ENCODE results near the gene CACNA1G. TPM values are rescaled to one million over a fixed set of nuclear protein-coding genes. Genes with fewer than 3 reads are reported as not detected.

The CACNA1G gene
- total and polyA plus RNA-seq, 10 donors: 0.02 to 1.3 (median 0.09) TPM; not detected in 1

DNA sequence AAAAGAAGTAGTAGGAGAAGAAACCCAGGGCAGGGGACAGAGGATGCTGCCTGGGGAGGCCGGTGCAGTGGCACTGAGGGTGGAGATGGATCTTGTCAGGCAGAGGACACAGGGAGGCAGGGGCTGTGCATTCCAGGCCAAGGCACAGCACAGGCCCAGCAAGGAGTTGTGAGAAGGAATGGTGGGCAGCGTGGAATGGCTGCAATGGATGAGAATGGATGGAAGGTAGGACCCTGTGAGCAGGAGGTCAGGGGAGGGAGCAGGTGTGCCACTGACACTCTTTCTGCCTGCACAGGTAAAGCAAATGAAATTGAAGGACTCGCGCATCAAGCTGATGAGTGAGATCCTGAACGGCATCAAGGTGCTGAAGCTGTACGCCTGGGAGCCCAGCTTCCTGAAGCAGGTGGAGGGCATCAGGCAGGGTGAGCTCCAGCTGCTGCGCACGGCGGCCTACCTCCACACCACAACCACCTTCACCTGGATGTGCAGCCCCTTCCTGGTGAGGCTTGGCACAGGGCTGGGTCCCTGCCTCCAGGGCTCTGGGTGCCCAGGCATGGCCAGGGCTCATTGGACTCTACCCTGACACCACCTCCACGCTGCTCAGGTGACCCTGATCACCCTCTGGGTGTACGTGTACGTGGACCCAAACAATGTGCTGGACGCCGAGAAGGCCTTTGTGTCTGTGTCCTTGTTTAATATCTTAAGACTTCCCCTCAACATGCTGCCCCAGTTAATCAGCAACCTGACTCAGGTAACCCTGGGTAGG lies 106.9 kb downstream of the CACNA1G start:
- Histone ChIP-seq H3K27ac (no peak overlapping the region), H3K9me3 (no peaks in the 10 kb centered on the region), H3K4me1 (peaks cover 0 to 29% (median 10%) of the 10 kb centered on the region in 6 donors), H3K4me3 (no peak overlapping the region), H3K36me3 (no peaks in the 10 kb centered on the region), H3K27me3 (replicated peaks in 1 of 7) (no peaks in the 10 kb centered on the region)
- intact Hi-C loops (cut with DNase I; ENCODE audit: low total_unique reads): no loop called here
- no peak for DNase-seq
- TF ChIP-seq POLR2A (IDR thresholded peaks at IDR 0.05) (no peak), POLR2AphosphoS5 (IDR thresholded peaks at IDR 0.05) (no peak)
- TF ChIP-seq, protein P1, sequence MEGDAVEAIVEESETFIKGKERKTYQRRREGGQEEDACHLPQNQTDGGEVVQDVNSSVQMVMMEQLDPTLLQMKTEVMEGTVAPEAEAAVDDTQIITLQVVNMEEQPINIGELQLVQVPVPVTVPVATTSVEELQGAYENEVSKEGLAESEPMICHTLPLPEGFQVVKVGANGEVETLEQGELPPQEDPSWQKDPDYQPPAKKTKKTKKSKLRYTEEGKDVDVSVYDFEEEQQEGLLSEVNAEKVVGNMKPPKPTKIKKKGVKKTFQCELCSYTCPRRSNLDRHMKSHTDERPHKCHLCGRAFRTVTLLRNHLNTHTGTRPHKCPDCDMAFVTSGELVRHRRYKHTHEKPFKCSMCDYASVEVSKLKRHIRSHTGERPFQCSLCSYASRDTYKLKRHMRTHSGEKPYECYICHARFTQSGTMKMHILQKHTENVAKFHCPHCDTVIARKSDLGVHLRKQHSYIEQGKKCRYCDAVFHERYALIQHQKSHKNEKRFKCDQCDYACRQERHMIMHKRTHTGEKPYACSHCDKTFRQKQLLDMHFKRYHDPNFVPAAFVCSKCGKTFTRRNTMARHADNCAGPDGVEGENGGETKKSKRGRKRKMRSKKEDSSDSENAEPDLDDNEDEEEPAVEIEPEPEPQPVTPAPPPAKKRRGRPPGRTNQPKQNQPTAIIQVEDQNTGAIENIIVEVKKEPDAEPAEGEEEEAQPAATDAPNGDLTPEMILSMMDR (IDR thresholded peaks at IDR 0.05 in 8 of 11, conservative IDR thresholded peaks at IDR 0.05 in 3 of 11): no peak
- 92 to 96% (median 94%) methylated on average over 14 of the region's 14 CpGs for WGBS, 5 donors

DNA sequence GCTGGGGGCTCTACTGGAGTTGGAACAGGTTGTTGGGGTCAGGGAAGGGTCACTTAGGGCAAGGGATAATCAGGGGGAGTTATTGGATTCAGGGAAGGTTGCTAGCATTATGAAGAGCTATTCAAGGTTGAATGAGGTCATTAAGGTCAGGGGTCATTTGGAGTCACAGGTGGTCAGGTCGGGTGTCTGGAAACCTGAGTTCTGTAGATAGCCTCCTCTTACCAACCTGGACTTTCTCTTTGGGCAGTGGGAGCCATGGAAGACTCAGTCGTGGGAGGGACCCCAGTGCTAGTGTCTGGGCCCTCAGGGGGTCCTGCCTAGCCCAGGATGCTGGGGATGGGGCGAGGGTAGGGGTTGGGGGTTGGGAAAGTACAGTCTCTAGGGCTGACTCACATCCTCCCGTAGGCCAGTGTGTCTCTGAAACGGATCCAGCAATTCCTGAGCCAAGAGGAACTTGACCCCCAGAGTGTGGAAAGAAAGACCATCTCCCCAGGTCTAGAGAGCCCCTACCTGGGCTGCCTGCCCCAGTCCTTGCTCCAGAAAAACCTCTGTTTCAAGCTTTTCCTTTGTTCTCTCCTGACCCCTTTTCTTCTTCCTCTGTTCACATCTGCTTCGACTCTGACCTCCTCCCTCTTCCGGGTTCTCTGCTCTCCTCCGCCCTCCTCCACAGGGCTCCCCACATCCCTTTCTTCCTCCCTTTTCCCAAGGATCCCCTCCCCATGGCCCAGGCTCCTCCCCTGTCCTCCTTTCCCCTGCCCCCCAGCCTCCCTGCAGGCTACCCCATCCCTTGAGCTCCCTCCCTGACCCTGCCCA lies 107.7 kb downstream of the CACNA1G start:
- no peak for TF ChIP-seq POLR2A (IDR thresholded peaks at IDR 0.05)
- WGBS, 5 donors: 32 to 53% (median 45%) methylated on average over 8 of the region's 8 CpGs
- H3K4me3 ChIP-seq: no peak overlapping the region
- peak overlapping the region in 1 of 8 donors; percentile 38 for H3K27ac ChIP-seq
- no peaks in the 10 kb centered on the region for H3K9me3 ChIP-seq
- no peaks in the 10 kb centered on the region for H3K36me3 ChIP-seq
- DNase-seq: no peak
- intact Hi-C loops (cut with DNase I; ENCODE audit: low total_unique reads): no loop called here
- H3K27me3 ChIP-seq (replicated peaks in 1 of 7): no peaks in the 10 kb centered on the region
- H3K4me1 ChIP-seq: peaks cover 0 to 25% (median 8%) of the 10 kb centered on the region in 6 donors

DNA sequence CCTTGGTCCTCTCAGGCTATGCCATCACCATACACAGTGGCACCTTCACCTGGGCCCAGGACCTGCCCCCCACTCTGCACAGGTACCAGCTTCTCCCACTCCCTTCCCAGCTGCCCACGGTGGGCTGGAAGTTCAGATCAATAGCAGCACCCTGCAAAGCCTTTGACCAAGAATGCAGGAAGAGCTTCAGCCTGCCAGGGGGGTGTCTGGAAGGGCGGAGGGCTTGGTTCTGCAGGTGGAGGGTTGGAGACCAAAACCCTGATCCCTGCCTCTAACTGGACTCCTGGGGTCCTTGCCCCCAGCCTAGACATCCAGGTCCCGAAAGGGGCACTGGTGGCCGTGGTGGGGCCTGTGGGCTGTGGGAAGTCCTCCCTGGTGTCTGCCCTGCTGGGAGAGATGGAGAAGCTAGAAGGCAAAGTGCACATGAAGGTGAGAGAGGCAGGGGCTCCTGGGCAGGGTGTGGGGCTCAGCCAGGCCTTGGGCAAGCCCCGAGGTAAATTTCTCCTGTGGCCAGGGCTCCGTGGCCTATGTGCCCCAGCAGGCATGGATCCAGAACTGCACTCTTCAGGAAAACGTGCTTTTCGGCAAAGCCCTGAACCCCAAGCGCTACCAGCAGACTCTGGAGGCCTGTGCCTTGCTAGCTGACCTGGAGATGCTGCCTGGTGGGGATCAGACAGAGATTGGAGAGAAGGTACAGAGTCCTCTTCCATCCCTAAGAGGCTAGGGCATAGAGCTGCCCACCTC lies 108.5 kb downstream of the CACNA1G start:
- TF ChIP-seq, protein P1 (IDR thresholded peaks at IDR 0.05 in 8 of 11, conservative IDR thresholded peaks at IDR 0.05 in 3 of 11): no peak
- TF ChIP-seq POLR2AphosphoS5 (IDR thresholded peaks at IDR 0.05) (no peak), POLR2A (IDR thresholded peaks at IDR 0.05) (no peak)
- Histone ChIP-seq H3K4me1 (peaks cover 0 to 17% (median 5%) of the 10 kb centered on the region in 6 donors), H3K27me3 (replicated peaks in 1 of 7) (no peaks in the 10 kb centered on the region), H3K9me3 (no peaks in the 10 kb centered on the region), H3K27ac (no peak overlapping the region), H3K36me3 (no peaks in the 10 kb centered on the region), H3K4me3 (no peak overlapping the region)
- no peak for DNase-seq
- WGBS, 5 donors: 70 to 90% (median 85%) methylated on average over 7 to 9 of the region's 9 CpGs
- intact Hi-C loops (cut with DNase I; ENCODE audit: low total_unique reads): no loop called here

DNA sequence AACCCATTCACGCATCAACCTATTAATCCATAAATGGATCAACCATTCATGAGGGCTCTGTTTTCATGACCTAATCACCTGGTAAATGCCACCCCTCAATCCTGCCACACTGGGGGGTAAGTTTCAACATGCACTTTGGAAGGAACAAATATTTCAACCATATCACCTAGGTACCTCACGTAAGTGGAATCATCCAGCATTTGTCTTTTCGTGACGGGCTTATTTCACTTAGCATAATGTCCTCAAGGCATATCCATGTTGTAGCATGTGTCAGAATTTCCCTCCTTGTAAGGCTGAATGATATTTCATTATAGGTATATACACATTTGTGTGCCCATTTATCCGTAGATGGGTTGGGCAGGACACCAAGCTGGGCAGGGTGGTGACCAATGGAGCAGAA lies 111.6 kb downstream of the CACNA1G start:
- DNase-seq: no peak
- 91 to 99% (median 94%) methylated on average over 5 of the region's 5 CpGs for WGBS, 5 donors
- Histone ChIP-seq H3K27ac (no peak overlapping the region), H3K4me3 (no peak overlapping the region), H3K4me1 (peaks cover 0 to 14% (median 4%) of the 10 kb centered on the region in 6 donors), H3K36me3 (no peaks in the 10 kb centered on the region), H3K9me3 (no peaks in the 10 kb centered on the region), H3K27me3 (replicated peaks in 1 of 7) (no peaks in the 10 kb centered on the region)
- TF ChIP-seq, protein P1 (IDR thresholded peaks at IDR 0.05 in 8 of 11, conservative IDR thresholded peaks at IDR 0.05 in 3 of 11): no peak
- TF ChIP-seq POLR2A (IDR thresholded peaks at IDR 0.05) (no peak), POLR2AphosphoS5 (IDR thresholded peaks at IDR 0.05) (no peak)
- intact Hi-C loops (cut with DNase I; ENCODE audit: low total_unique reads): no loop called here

Data from spleen (tissue), 11 donors.